Endothelial cell of umbilical vein (primary cell): ENCODE data around the gene SGSH.

Experiments
- TF ChIP-seq, protein P1 (sequence below), 2 donors: IDR thresholded peaks; 1 replicate in 1 of 2; 2 replicates in 1 of 2; pipeline ENCODE4 v1.5.1; 2011; ENCODE audit warnings: low read length in 2 of 2, mild to moderate bottlenecking in 2 of 2, moderate library complexity in 2 of 2, control low read depth in 1 of 2, inconsistent platforms in 1 of 2, low read depth in 1 of 2; ENCODE audit not compliant: insufficient read depth in 1 of 2; ENCODE audit errors: extremely low read depth in 1 of 2
- TF ChIP-seq, protein P2 (sequence below): IDR thresholded peaks from 2 replicates; pipeline ENCODE4 v1.6.1; 2011; ENCODE audit not compliant: insufficient read depth, insufficient read length

GRCh38 chr17:80171681-80172080 is 48.5 kb downstream of the SGSH start:
- TF ChIP-seq, protein P1, sequence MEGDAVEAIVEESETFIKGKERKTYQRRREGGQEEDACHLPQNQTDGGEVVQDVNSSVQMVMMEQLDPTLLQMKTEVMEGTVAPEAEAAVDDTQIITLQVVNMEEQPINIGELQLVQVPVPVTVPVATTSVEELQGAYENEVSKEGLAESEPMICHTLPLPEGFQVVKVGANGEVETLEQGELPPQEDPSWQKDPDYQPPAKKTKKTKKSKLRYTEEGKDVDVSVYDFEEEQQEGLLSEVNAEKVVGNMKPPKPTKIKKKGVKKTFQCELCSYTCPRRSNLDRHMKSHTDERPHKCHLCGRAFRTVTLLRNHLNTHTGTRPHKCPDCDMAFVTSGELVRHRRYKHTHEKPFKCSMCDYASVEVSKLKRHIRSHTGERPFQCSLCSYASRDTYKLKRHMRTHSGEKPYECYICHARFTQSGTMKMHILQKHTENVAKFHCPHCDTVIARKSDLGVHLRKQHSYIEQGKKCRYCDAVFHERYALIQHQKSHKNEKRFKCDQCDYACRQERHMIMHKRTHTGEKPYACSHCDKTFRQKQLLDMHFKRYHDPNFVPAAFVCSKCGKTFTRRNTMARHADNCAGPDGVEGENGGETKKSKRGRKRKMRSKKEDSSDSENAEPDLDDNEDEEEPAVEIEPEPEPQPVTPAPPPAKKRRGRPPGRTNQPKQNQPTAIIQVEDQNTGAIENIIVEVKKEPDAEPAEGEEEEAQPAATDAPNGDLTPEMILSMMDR (IDR thresholded peaks at IDR 0.05; ENCODE audit: extremely low read depth in 1 of 2, insufficient read depth in 1 of 2, low read depth in 1 of 2, low read length in 2 of 2) = no peak
- TF ChIP-seq, protein P2, sequence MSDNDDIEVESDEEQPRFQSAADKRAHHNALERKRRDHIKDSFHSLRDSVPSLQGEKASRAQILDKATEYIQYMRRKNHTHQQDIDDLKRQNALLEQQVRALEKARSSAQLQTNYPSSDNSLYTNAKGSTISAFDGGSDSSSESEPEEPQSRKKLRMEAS = no peak
